CD14-positive monocyte (primary cell): ENCODE measurements around the gene POLR3A. TPM values are rescaled to one million over a fixed set of nuclear protein-coding genes. Genes with fewer than 3 reads are reported as not detected.

Experiments used
- DNase-seq, 3 donors: peaks; one replicate each; pipeline ENCODE4 v3.0.0-alpha.2; 2011 to 2022
- H2AFZ ChIP-seq: 2 replicates; pipeline ENCODE4 v1.6.0; 2012; ENCODE audit warnings: mild to moderate bottlenecking, low read depth, low read length, inconsistent platforms; ENCODE audit not compliant: insufficient read depth, poor library complexity, severe bottlenecking
- H3K27ac ChIP-seq, 2 donors: 1 replicate in 1 of 2; 2 replicates in 1 of 2; pipeline ENCODE4 v1.5.1; 2012 to 2013; ENCODE audit warnings: low read length in 2 of 2, control low read depth in 1 of 2, inconsistent platforms in 1 of 2, low read depth in 1 of 2, mild to moderate bottlenecking in 1 of 2
- H3K27me3 ChIP-seq, 2 donors: one replicate each; pipeline versions ENCODE4 v1.6.0 to v1.6.1; 2011 to 2013; ENCODE audit warnings: low read length in 2 of 2; ENCODE audit not compliant: control insufficient read depth in 2 of 2, insufficient read depth in 2 of 2
- H3K36me3 ChIP-seq, 2 donors: replicated peaks in 1 of 2; 1 replicate in 1 of 2; 2 replicates in 1 of 2; pipeline versions ENCODE4 v1.5.1 to v1.6.1; 2012 to 2013; ENCODE audit warnings: low read length in 2 of 2, control low read depth in 1 of 2, inconsistent platforms in 1 of 2, mild to moderate bottlenecking in 1 of 2; ENCODE audit not compliant: insufficient read depth in 2 of 2, control insufficient read depth in 1 of 2
- H3K4me1 ChIP-seq, 2 donors: 1 replicate in 1 of 2; 2 replicates in 1 of 2; pipeline versions ENCODE4 v1.5.1 to v1.6.1; 2012 to 2013; ENCODE audit warnings: low read length in 2 of 2, control low read depth in 1 of 2, inconsistent platforms in 1 of 2, mild to moderate bottlenecking in 1 of 2, moderate library complexity in 1 of 2; ENCODE audit not compliant: insufficient read depth in 2 of 2, control insufficient read depth in 1 of 2
- H3K4me2 ChIP-seq: replicated peaks from 2 replicates; pipeline ENCODE3; 2012; ENCODE audit warnings: low read length, moderate library complexity, mild to moderate bottlenecking; ENCODE audit not compliant: poor library complexity, severe bottlenecking; ENCODE audit errors: extremely low read depth
- H3K4me3 ChIP-seq, 3 experiments: fragments of 200-600 bp in 1 of 3; sonication (generic) in 1 of 3; replicated peaks in 1 of 3; 1 replicate in 2 of 3; 2 replicates in 1 of 3; pipeline ENCODE4 v1.5.1; 2011 to 2013; ENCODE audit warnings: low read length in 3 of 3, mild to moderate bottlenecking in 3 of 3, control low read depth in 2 of 3, low read depth in 2 of 3, inconsistent platforms in 1 of 3, moderate library complexity in 1 of 3
- H3K79me2 ChIP-seq: 2 replicates; pipeline ENCODE4 v1.6.0; 2012; ENCODE audit warnings: mild to moderate bottlenecking, control low read depth, inconsistent platforms, low read length, moderate library complexity; ENCODE audit not compliant: insufficient read depth
- H3K9ac ChIP-seq: 2 replicates; pipeline ENCODE4 v1.6.0; 2017; ENCODE audit warnings: low read length, mild to moderate bottlenecking; ENCODE audit not compliant: insufficient read depth, poor library complexity, severe bottlenecking
- H3K9me3 ChIP-seq, 2 donors: replicated peaks in 1 of 2; 1 replicate in 1 of 2; 2 replicates in 1 of 2; pipeline versions ENCODE4 v1.5.1 to v1.6.1; 2012 to 2013; ENCODE audit warnings: low read length in 2 of 2, control low read depth in 1 of 2; ENCODE audit not compliant: control insufficient read depth in 1 of 2, insufficient read depth in 1 of 2
- H4K20me1 ChIP-seq: 2 replicates; pipeline ENCODE4 v1.6.0; 2012; ENCODE audit warnings: mild to moderate bottlenecking, low read length, control low read depth, moderate library complexity; ENCODE audit not compliant: insufficient read depth
- H3K27ac Mint-ChIP-seq, 7 donors: one replicate each; pipeline ENCODE4 v1.8.0; 2020; ENCODE audit warnings: mild to moderate bottlenecking in 7 of 7, mixed read lengths in 7 of 7, moderate library complexity in 6 of 7, inconsistent platforms in 2 of 7
- H3K27me3 Mint-ChIP-seq, 3 donors: one replicate each; pipeline ENCODE4 v1.8.0; 2021 to 2022; ENCODE audit warnings: low read depth in 3 of 3, mild to moderate bottlenecking in 3 of 3, mixed read lengths in 3 of 3, moderate library complexity in 3 of 3, inconsistent platforms in 1 of 3
- H3K36me3 Mint-ChIP-seq, 2 donors: one replicate each; pipeline ENCODE4 v1.8.0; 2020; ENCODE audit warnings: mixed read lengths in 2 of 2, inconsistent platforms in 1 of 2, mild to moderate bottlenecking in 1 of 2
- H3K4me1 Mint-ChIP-seq: one replicate; pipeline ENCODE4 v1.8.0; 2020; ENCODE audit warnings: mild to moderate bottlenecking, mixed read lengths
- H3K4me3 Mint-ChIP-seq, 2 donors: one replicate each; pipeline ENCODE4 v1.8.0; 2020; ENCODE audit warnings: mild to moderate bottlenecking in 2 of 2, mixed read lengths in 2 of 2, moderate library complexity in 1 of 2
- H3K9me3 Mint-ChIP-seq, 7 donors: one replicate each; pipeline ENCODE4 v1.8.0; 2020 to 2022; ENCODE audit warnings: mixed read lengths in 7 of 7, mild to moderate bottlenecking in 6 of 7, moderate library complexity in 6 of 7, inconsistent platforms in 2 of 7
- WGBS: methylation state at CpG from one replicate; pipeline ENCODE4 v1.1.5; 2013; ENCODE audit warnings: missing lambda C conversion rate; ENCODE audit not compliant: insufficient coverage; 5-methylcytosine and 5-hydroxymethylcytosine counted together
- intact Hi-C, 2 donors: fragments of 100-400 bp; cut with micrococcal nuclease; formaldehyde crosslinking; loops; one replicate each; pipeline versions ENCODE4 v1.15.0 to v1.15.1; 2023
- polyA plus RNA-seq, 3 donors: library from polyadenylated mRNA; depleted of rRNA in 1 of 3; unstranded in 2 of 3; stranded (reverse) in 1 of 3; fragments of 300-500 nt in 2 of 3; fragments of >200 nt in 1 of 3; fragmentation: Illumina TruSeq in 2 of 3; gene quantifications; 1 replicate in 2 of 3; 2 replicates in 1 of 3; pipeline ENCODE4 v1.2.3, GENCODE V29; 2012 to 2021
- TF ChIP-seq, protein P1 (sequence below): fragments of 200-600 bp; IDR thresholded peaks from one replicate; pipeline ENCODE4 v1.8.0; 2022; ENCODE audit warnings: antibody characterized with exemption, mild to moderate bottlenecking

The POLR3A gene
- polyA plus RNA-seq, 3 donors, result 2.7 to 5.2 (median 4.7) TPM

DNA sequence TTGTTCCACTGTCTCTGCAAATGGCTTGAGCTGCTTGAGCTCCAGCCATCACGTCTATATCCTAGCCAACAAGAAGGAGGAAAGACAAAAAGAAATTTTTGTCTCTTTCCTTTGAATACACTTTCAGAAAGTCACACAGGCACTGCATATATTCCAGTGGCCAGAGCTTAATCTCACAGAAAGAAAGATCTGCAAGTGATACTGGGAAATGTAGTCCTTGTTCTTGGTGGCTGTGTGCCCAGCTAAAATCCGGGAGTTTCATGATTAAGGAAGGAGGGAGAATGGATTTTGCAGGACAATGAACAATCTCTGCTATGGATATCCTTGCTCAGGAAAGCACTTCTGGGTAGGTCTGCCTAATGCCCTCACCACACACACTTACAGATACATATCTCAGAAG is 83.2 kb downstream of the POLR3A start:
- no peak overlapping the region for H2AFZ ChIP-seq
- WGBS, result no CpG with 5 or more reads among the region's 2 CpGs
- no peaks in the 10 kb centered on the region for H3K36me3 Mint-ChIP-seq
- no peak for DNase-seq
- H3K36me3 ChIP-seq, result no peaks in the 10 kb centered on the region
- no peak overlapping the region for H3K4me3 Mint-ChIP-seq
- intact Hi-C loops, result no loop called here
- no peak overlapping the region for H3K9ac ChIP-seq
- peaks cover 0 to 5% of the 10 kb centered on the region in 2 donors for H3K4me1 ChIP-seq
- H3K27ac Mint-ChIP-seq, result no peak overlapping the region
- peaks cover 7 to 10% of the 10 kb centered on the region in 2 donors for H3K9me3 ChIP-seq
- H4K20me1 ChIP-seq, result no peaks in the 10 kb centered on the region
- no peaks in the 10 kb centered on the region for H3K27me3 ChIP-seq
- no peaks in the 10 kb centered on the region for H3K79me2 ChIP-seq
- no peak overlapping the region for H3K4me2 ChIP-seq
- TF ChIP-seq, protein P1, sequence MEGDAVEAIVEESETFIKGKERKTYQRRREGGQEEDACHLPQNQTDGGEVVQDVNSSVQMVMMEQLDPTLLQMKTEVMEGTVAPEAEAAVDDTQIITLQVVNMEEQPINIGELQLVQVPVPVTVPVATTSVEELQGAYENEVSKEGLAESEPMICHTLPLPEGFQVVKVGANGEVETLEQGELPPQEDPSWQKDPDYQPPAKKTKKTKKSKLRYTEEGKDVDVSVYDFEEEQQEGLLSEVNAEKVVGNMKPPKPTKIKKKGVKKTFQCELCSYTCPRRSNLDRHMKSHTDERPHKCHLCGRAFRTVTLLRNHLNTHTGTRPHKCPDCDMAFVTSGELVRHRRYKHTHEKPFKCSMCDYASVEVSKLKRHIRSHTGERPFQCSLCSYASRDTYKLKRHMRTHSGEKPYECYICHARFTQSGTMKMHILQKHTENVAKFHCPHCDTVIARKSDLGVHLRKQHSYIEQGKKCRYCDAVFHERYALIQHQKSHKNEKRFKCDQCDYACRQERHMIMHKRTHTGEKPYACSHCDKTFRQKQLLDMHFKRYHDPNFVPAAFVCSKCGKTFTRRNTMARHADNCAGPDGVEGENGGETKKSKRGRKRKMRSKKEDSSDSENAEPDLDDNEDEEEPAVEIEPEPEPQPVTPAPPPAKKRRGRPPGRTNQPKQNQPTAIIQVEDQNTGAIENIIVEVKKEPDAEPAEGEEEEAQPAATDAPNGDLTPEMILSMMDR, result no peak
- peaks cover 2 to 14% (median 4%) of the 10 kb centered on the region in 3 donors for H3K27me3 Mint-ChIP-seq
- H3K27ac ChIP-seq, result no peak overlapping the region
- peaks cover 6 to 15% (median 10%) of the 10 kb centered on the region in 7 donors for H3K9me3 Mint-ChIP-seq
- H3K4me1 Mint-ChIP-seq, result no peaks in the 10 kb centered on the region
- H3K4me3 ChIP-seq, result no peak overlapping the region

DNA sequence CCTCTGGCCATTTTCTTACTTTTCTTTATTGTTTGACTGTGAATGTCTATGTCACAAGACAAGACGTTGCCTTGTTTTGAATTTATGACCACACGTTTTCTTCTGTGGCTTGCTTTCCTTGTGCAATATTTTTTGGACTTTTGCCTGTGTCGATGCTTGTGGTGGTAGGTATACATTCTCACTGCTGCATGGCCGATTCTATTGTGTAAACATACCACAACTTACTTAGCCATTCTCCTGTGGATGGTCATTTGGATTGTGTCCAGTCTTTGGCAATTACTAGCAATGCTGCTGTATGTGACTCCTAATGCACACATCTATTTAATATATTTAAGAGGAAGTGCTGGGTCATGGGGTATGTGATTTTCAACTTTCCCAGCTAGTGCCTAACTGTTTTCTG is 84.8 kb downstream of the POLR3A start:
- no peak overlapping the region for H3K27ac Mint-ChIP-seq
- no CpG with 5 or more reads among the region's 4 CpGs for WGBS
- H3K36me3 Mint-ChIP-seq, result no peaks in the 10 kb centered on the region
- TF ChIP-seq, protein P1, result no peak
- H3K4me1 ChIP-seq, result peaks cover 0 to 5% of the 10 kb centered on the region in 2 donors
- H3K4me3 ChIP-seq, result no peak overlapping the region
- no peak overlapping the region for H3K9ac ChIP-seq
- no peak overlapping the region for H3K4me3 Mint-ChIP-seq
- H3K36me3 ChIP-seq, result no peaks in the 10 kb centered on the region
- DNase-seq, result no peak
- no peak overlapping the region for H3K4me2 ChIP-seq
- H3K4me1 Mint-ChIP-seq, result no peaks in the 10 kb centered on the region
- H3K27me3 ChIP-seq, result no peaks in the 10 kb centered on the region
- H3K27ac ChIP-seq, result no peak overlapping the region
- peaks cover 0 to 3% (median 0%) of the 10 kb centered on the region in 7 donors for H3K9me3 Mint-ChIP-seq
- no peaks in the 10 kb centered on the region for H4K20me1 ChIP-seq
- no peaks in the 10 kb centered on the region for H3K79me2 ChIP-seq
- peaks cover 0 to 11% (median 4%) of the 10 kb centered on the region in 3 donors for H3K27me3 Mint-ChIP-seq
- H3K9me3 ChIP-seq, result no peaks in the 10 kb centered on the region
- intact Hi-C loops, result no loop called here
- no peak overlapping the region for H2AFZ ChIP-seq
